ENCODE results near the gene TLR3.

Gene TLR3

GRCh38 chr4:186107947-186108346 is 39.0 kb downstream of the TLR3 start:
- no peak for DNase-seq

- DNase-seq = no peak
Measured at GRCh38 chr4:186108391-186108790, 39.4 kb downstream of the TLR3 start.

- no peak for DNase-seq
Measured at GRCh38 chr4:186109245-186109644, 40.3 kb downstream of the TLR3 start.

- DNase-seq = no peak
Measured at GRCh38 chr4:186116697-186117096, 47.7 kb downstream of the TLR3 start.

- DNase-seq = no peak
Measured at GRCh38 chr4:186118582-186118981, 49.6 kb downstream of the TLR3 start.

- no peak for DNase-seq
Measured at GRCh38 chr4:186121057-186121456, 52.1 kb downstream of the TLR3 start.

- no peak for DNase-seq
Measured at GRCh38 chr4:186128842-186129241, 59.9 kb downstream of the TLR3 start.

GRCh38 chr4:186131935-186132334 is 63.0 kb downstream of the TLR3 start:
- no peak for DNase-seq

- no peak for DNase-seq
Measured at GRCh38 chr4:186132577-186133242, 63.8 kb downstream of the TLR3 start.

GRCh38 chr4:186134257-186134656 is 65.3 kb downstream of the TLR3 start:
- no peak for DNase-seq

- no peak for DNase-seq
Measured at GRCh38 chr4:186134861-186135260, 65.9 kb downstream of the TLR3 start.

GRCh38 chr4:186137196-186137794 is 68.3 kb downstream of the TLR3 start:
- DNase-seq = no peak
